Adipose tissue (tissue), 3 donors: ENCODE results near the gene STEAP3. TPM values are rescaled to one million over a fixed set of nuclear protein-coding genes. Genes with fewer than 3 reads are reported as not detected.

ENCODE experiments used
- H3K27ac ChIP-seq: one replicate; pipeline ENCODE4 v1.5.1; 2013; ENCODE audit warnings: low read depth, low read length
- WGBS, 3 donors: extraction: QIAGEN DNeasy Blood & Tissue Kit; methylation state at CpG; one replicate each; pipeline ENCODE4 v1.1.7; 2013; 5-methylcytosine and 5-hydroxymethylcytosine counted together
- polyA plus RNA-seq, 3 donors: library from polyadenylated mRNA; stranded (reverse); fragments of 200-250 nt; gene quantifications; one replicate each; pipeline ENCODE4 v1.2.3, GENCODE V29; 2013
- donor health status: healthy with polysubstance abuse.
- donor health status: Bipolar disorder and iron deficiency.
- donor health status: healthy.

The STEAP3 gene
- 10 to 100 TPM in 2 of 3 donors, 1 to 10 TPM in 1; 1.6 to 22.0 (median 14.8) TPM for polyA plus RNA-seq

- no peak within 1 kb of the TSS for H3K27ac ChIP-seq
- WGBS, 3 donors, result 0 to 1% (median 1%) methylated on average over 59 to 89 of the region's 89 CpGs
Observed at GRCh38 chr2:119223521-119224390, at the start of gene STEAP3. Gene STEAP3, plus strand, starts transcription at chr2:119223834. Its CDS starts 7,179 bp downstream, at chr2:119231013.

GRCh38 chr2:119174216-119174992, 49.2 kb upstream of the STEAP3 start:
- 59 to 66% (median 65%) methylated on average over 20 to 22 of the region's 22 CpGs for WGBS, 3 donors
- H3K27ac ChIP-seq, result no peak overlapping the region

- 80 to 85% (median 84%) methylated on average over 6 of the region's 6 CpGs for WGBS, 3 donors
- no peak overlapping the region for H3K27ac ChIP-seq
Observed at GRCh38 chr2:119174993-119175347, 48.7 kb upstream of the STEAP3 start.

- 73 to 87% (median 78%) methylated on average over 10 of the region's 10 CpGs for WGBS, 3 donors
- no peak overlapping the region for H3K27ac ChIP-seq
Observed at GRCh38 chr2:119175517-119175916, 48.1 kb upstream of the STEAP3 start.

GRCh38 chr2:119177171-119177837, 46.3 kb upstream of the STEAP3 start:
- 85 to 91% (median 89%) methylated on average over 12 of the region's 12 CpGs for WGBS, 3 donors
- H3K27ac ChIP-seq, result no peak overlapping the region

GRCh38 chr2:119177838-119178190, 45.8 kb upstream of the STEAP3 start:
- 57 to 68% (median 63%) methylated on average over 4 of the region's 4 CpGs for WGBS, 3 donors
- no peak overlapping the region for H3K27ac ChIP-seq

- WGBS, 3 donors, result 90 to 98% (median 93%) methylated on average over 6 of the region's 6 CpGs
Observed at GRCh38 chr2:119178776-119179175, 44.9 kb upstream of the STEAP3 start.

GRCh38 chr2:119179202-119179601, 44.4 kb upstream of the STEAP3 start:
- H3K27ac ChIP-seq, result no peak overlapping the region

More at GRCh38 chr2:119178776-119179175, 44.9 kb upstream of the STEAP3 start:
- H3K27ac ChIP-seq, result no peak overlapping the region

GRCh38 chr2:119179991-119180390, 43.6 kb upstream of the STEAP3 start:
- H3K27ac ChIP-seq, result no peak overlapping the region
- 82 to 93% (median 89%) methylated on average over 7 of the region's 7 CpGs for WGBS, 3 donors

More at GRCh38 chr2:119179202-119179601, 44.4 kb upstream of the STEAP3 start:
- WGBS, 3 donors, result 60 to 74% (median 68%) methylated on average over 2 of the region's 2 CpGs

- H3K27ac ChIP-seq, result no peak overlapping the region
- 76 to 90% (median 80%) methylated on average over 5 of the region's 5 CpGs for WGBS, 3 donors
Observed at GRCh38 chr2:119180892-119181291, 42.7 kb upstream of the STEAP3 start.

GRCh38 chr2:119181391-119181790, 42.2 kb upstream of the STEAP3 start:
- 85 to 96% (median 91%) methylated on average over 10 of the region's 10 CpGs for WGBS, 3 donors
- H3K27ac ChIP-seq, result no peak overlapping the region

GRCh38 chr2:119181791-119182445, 41.7 kb upstream of the STEAP3 start:
- 86 to 89% (median 87%) methylated on average over 13 of the region's 13 CpGs for WGBS, 3 donors

GRCh38 chr2:119184512-119184911, 39.1 kb upstream of the STEAP3 start:
- WGBS, 3 donors, result 87 to 93% (median 89%) methylated on average over 7 of the region's 7 CpGs
- H3K27ac ChIP-seq, result no peak overlapping the region

More at GRCh38 chr2:119181791-119182445, 41.7 kb upstream of the STEAP3 start:
- H3K27ac ChIP-seq, result no peak overlapping the region

- H3K27ac ChIP-seq, result no peak overlapping the region
- WGBS, 3 donors, result 43 to 63% (median 58%) methylated on average over 8 of the region's 8 CpGs
Observed at GRCh38 chr2:119190321-119191111, 33.1 kb upstream of the STEAP3 start.

GRCh38 chr2:119192893-119193292, 30.7 kb upstream of the STEAP3 start:
- WGBS, 3 donors, result 79 to 85% (median 84%) methylated on average over 6 of the region's 6 CpGs
- H3K27ac ChIP-seq, result no peak overlapping the region

GRCh38 chr2:119195001-119195400, 28.6 kb upstream of the STEAP3 start:
- H3K27ac ChIP-seq, result no peak overlapping the region
- WGBS, 3 donors, result 83 to 93% (median 90%) methylated on average over 5 of the region's 5 CpGs

GRCh38 chr2:119195887-119196286, 27.7 kb upstream of the STEAP3 start:
- WGBS, 3 donors, result 32 to 47% (median 42%) methylated on average over 2 of the region's 2 CpGs

More at GRCh38 chr2:119195887-119196286, 27.7 kb upstream of the STEAP3 start:
- H3K27ac ChIP-seq, result no peak overlapping the region
